HepG2 (cell line): ENCODE data around the gene SERPINA3. TPM values are rescaled to one million over a fixed set of nuclear protein-coding genes. Genes with fewer than 3 reads are reported as not detected.

Source experiments
- BORCS8-MEF2B ChIP-seq: sonication (generic); formaldehyde crosslinking; IDR thresholded peaks from 2 replicates; pipeline ENCODE4 v1.8.0; 2022; ENCODE audit warnings: mild to moderate bottlenecking, missing genetic modification reagents
- CENPX ChIP-seq: sonication (generic); formaldehyde crosslinking; IDR thresholded peaks from 2 replicates; pipeline ENCODE4 v1.9.0; 2021; ENCODE audit warnings: mild to moderate bottlenecking, missing genetic modification reagents, moderate library complexity
- DPF2 ChIP-seq: sonication (generic); formaldehyde crosslinking; IDR thresholded peaks from 2 replicates; pipeline ENCODE4 v1.4.0; 2020; ENCODE audit warnings: mild to moderate bottlenecking, low read depth, missing genetic modification reagents, borderline replicate concordance
- ELF4 ChIP-seq: sonication (generic); formaldehyde crosslinking; IDR thresholded peaks from 2 replicates; pipeline ENCODE4 v1.5.0; 2020; ENCODE audit warnings: missing genetic modification reagents, mild to moderate bottlenecking, moderate library complexity, borderline replicate concordance
- GATAD1 ChIP-seq: IDR thresholded peaks from 2 replicates; pipeline ENCODE4 v1.6.1; 2016; ENCODE audit warnings: missing genetic modification reagents, missing compliant biosample characterization
- GRHL1 ChIP-seq: sonication (generic); formaldehyde crosslinking; conservative IDR thresholded peaks from 2 replicates; pipeline ENCODE4 v1.8.0; 2022; ENCODE audit warnings: missing genetic modification reagents
- HMG20A ChIP-seq: IDR thresholded peaks from 2 replicates; pipeline ENCODE4 v1.6.1; 2016; ENCODE audit warnings: borderline replicate concordance
- MIXL1 ChIP-seq: IDR thresholded peaks from 2 replicates; pipeline ENCODE4 v1.6.1; 2016
- NFIB ChIP-seq: sonication (generic); formaldehyde crosslinking; IDR thresholded peaks from 2 replicates; pipeline ENCODE4 v1.9.0; 2021; ENCODE audit warnings: missing genetic modification reagents, mild to moderate bottlenecking, borderline replicate concordance
- NFIC ChIP-seq: IDR thresholded peaks from 2 replicates; pipeline ENCODE4 v1.6.1; 2012; ENCODE audit warnings: mild to moderate bottlenecking, low read length, inconsistent platforms
- NONO ChIP-seq, 2 experiments: fragments of 450-650 bp in 1 of 2; sonication (generic) in 1 of 2; formaldehyde crosslinking in 1 of 2; IDR thresholded peaks in 1 of 2; conservative IDR thresholded peaks in 1 of 2; 2 replicates each; pipeline versions ENCODE4 v1.6.1 to v1.8.0; 2017 to 2022; ENCODE audit warnings: mild to moderate bottlenecking in 1 of 2, missing genetic modification reagents in 1 of 2, moderate library complexity in 1 of 2
- SALL1 ChIP-seq: sonication (generic); formaldehyde crosslinking; IDR thresholded peaks from 2 replicates; pipeline ENCODE4 v1.8.0; 2022; ENCODE audit warnings: mild to moderate bottlenecking, missing genetic modification reagents
- SMARCC2 ChIP-seq: fragments of 450-650 bp; IDR thresholded peaks from 2 replicates; pipeline ENCODE4 v1.6.1; 2017; ENCODE audit warnings: antibody characterized with exemption, mild to moderate bottlenecking
- SP5 ChIP-seq: IDR thresholded peaks from 2 replicates; pipeline ENCODE4 v1.6.1; 2016; ENCODE audit warnings: low read depth, borderline replicate concordance
- THYN1 ChIP-seq: sonication (generic); formaldehyde crosslinking; IDR thresholded peaks from 2 replicates; pipeline ENCODE4 v1.8.1; 2023; ENCODE audit warnings: low read depth, mild to moderate bottlenecking, moderate library complexity, missing genetic modification reagents, borderline replicate concordance
- TP53 ChIP-seq: sonication (generic); formaldehyde crosslinking; conservative IDR thresholded peaks from 2 replicates; pipeline ENCODE4 v1.4.0; 2020; ENCODE audit warnings: missing genetic modification reagents
- ZNF160 ChIP-seq: sonication (generic); formaldehyde crosslinking; IDR thresholded peaks from 2 replicates; pipeline ENCODE4 v1.8.0; 2022; ENCODE audit warnings: mild to moderate bottlenecking, inconsistent platforms, missing genetic modification reagents
- ZNF451 ChIP-seq: sonication (generic); formaldehyde crosslinking; IDR thresholded peaks from 2 replicates; pipeline ENCODE4 v1.5.0; 2020; ENCODE audit warnings: mild to moderate bottlenecking, missing genetic modification reagents
- ZNF512 ChIP-seq: sonication (generic); formaldehyde crosslinking; IDR thresholded peaks from 2 replicates; pipeline ENCODE4 v1.4.0; 2020; ENCODE audit warnings: mild to moderate bottlenecking, missing genetic modification reagents
- ZNF772 ChIP-seq: sonication (generic); formaldehyde crosslinking; IDR thresholded peaks from 2 replicates; pipeline ENCODE4 v1.5.0; 2020; ENCODE audit warnings: mild to moderate bottlenecking, missing genetic modification reagents
- ZNF883 ChIP-seq: sonication (generic); formaldehyde crosslinking; IDR thresholded peaks from 2 replicates; pipeline ENCODE4 v1.5.1; 2020; ENCODE audit warnings: mild to moderate bottlenecking, missing genetic modification reagents; ENCODE audit errors: not compliant biosample characterization
- polyA plus RNA-seq, 8 experiments: library from polyadenylated mRNA; depleted of rRNA in 3 of 8; stranded (reverse) in 7 of 8; unstranded in 1 of 8; fragments of >200 nt; fragmentation: Illumina TruSeq in 4 of 8; extraction: Trizol in 4 of 8; gene quantifications; 2 replicates each; pipeline versions ENCODE4 v1.2.1 to v1.2.3, GENCODE V29; 2011 to 2016; ENCODE audit warnings: low read depth in 4 of 8, missing spikeins in 1 of 8, mixed read lengths in 1 of 8; ENCODE audit not compliant: insufficient read depth in 1 of 8
- total RNA-seq, 5 experiments: library from RNA; depleted of rRNA; stranded (reverse); fragments of >200 nt; fragmentation: Illumina TruSeq; extraction: Trizol; gene quantifications; 2 replicates each; pipeline ENCODE4 v1.2.3, GENCODE V29; 2016; ENCODE audit warnings: low read depth in 1 of 5
- TF ChIP-seq, protein P1 (sequence below): sonication (generic); formaldehyde crosslinking; IDR thresholded peaks from 2 replicates; pipeline ENCODE4 v1.4.0; 2020; ENCODE audit warnings: missing genetic modification reagents
- TF ChIP-seq, protein P2 (sequence below): IDR thresholded peaks from 2 replicates; pipeline ENCODE4 v1.6.1; 2018; ENCODE audit warnings: missing genetic modification reagents, mild to moderate bottlenecking, missing compliant biosample characterization
- TF ChIP-seq, protein P3 (sequence below): IDR thresholded peaks from 2 replicates; pipeline ENCODE4 v1.6.1; 2012; ENCODE audit warnings: inconsistent platforms

Gene SERPINA3
- total and polyA plus RNA-seq, 2 of the 13 experiments (the other 11 are each of a cell fraction or from before 2014, with no cell fraction given): 825 to 2,200 TPM

DNA sequence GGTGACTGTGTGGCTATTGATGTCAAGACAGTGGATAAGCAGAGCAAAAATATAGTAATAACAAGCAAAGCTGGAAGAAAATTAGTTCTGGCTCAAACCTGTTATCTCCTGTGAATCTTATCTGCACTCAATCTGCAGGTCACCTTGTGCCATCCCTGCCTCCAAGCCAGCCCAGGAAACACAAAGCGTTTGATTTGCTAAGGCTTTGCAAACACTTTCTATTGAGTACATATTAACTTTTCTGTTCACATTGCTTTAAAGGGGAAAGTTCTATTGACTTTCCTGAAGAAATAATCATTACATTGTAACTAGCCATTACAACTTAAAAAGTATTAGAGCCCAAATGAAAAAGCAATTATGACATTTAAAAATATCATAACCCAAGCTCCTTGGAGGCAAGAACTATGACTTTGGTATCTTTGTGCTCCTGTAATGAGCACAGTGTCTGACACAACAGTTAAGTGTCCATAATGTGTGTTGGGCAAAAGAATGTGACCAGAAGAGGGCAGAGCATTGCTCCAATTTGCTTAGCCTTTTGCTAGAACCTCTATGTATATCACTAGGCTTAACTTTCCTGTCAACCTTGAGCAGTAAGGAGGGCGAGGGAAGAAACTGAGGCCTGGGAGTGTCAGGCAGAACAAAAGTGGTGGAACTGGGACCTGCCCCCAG is 24.7 kb downstream of the SERPINA3 start (continued):
- TF ChIP-seq ZNF512: no peak
- no peak for TF ChIP-seq ELF4 (CRISPR knock-in tag)
- TF ChIP-seq GRHL1 (CRISPR knock-in tag): no peak
- no peak for TF ChIP-seq THYN1 (CRISPR knock-in tag)
- TF ChIP-seq, protein P1, sequence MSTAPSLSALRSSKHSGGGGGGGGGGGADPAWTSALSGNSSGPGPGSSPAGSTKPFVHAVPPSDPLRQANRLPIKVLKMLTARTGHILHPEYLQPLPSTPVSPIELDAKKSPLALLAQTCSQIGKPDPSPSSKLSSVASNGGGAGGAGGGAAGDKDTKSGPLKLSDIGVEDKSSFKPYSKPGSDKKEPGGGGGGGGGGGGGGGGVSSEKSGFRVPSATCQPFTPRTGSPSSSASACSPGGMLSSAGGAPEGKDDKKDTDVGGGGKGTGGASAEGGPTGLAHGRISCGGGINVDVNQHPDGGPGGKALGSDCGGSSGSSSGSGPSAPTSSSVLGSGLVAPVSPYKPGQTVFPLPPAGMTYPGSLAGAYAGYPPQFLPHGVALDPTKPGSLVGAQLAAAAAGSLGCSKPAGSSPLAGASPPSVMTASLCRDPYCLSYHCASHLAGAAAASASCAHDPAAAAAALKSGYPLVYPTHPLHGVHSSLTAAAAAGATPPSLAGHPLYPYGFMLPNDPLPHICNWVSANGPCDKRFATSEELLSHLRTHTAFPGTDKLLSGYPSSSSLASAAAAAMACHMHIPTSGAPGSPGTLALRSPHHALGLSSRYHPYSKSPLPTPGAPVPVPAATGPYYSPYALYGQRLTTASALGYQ (CRISPR knock-in tag): peak; percentile 95
- no peak; the same call in 1 of the 2 replicates for TF ChIP-seq GATAD1 (CRISPR knock-in tag)
- TF ChIP-seq HMG20A (CRISPR knock-in tag): peak; percentile 84; the same call in 1 of the 2 replicates
- no peak for TF ChIP-seq ZNF883 (CRISPR knock-in tag)
- TF ChIP-seq, protein P2, sequence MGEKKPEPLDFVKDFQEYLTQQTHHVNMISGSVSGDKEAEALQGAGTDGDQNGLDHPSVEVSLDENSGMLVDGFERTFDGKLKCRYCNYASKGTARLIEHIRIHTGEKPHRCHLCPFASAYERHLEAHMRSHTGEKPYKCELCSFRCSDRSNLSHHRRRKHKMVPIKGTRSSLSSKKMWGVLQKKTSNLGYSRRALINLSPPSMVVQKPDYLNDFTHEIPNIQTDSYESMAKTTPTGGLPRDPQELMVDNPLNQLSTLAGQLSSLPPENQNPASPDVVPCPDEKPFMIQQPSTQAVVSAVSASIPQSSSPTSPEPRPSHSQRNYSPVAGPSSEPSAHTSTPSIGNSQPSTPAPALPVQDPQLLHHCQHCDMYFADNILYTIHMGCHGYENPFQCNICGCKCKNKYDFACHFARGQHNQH (CRISPR knock-in tag): peak; percentile 82
- no peak for TF ChIP-seq CENPX (CRISPR knock-in tag)
- TF ChIP-seq SMARCC2: no peak
- TF ChIP-seq MIXL1 (CRISPR knock-in tag): peak; percentile 92
- no peak for TF ChIP-seq NONO (IDR thresholded peaks at IDR 0.05)
- no peak for TF ChIP-seq NONO (CRISPR knock-in tag; conservative IDR thresholded peaks at IDR 0.05)
- TF ChIP-seq NFIB: no peak
- TF ChIP-seq NFIC: peak; percentile 85
- 0 out of 2 replicates have a peak, but pooled peaks have one; percentile 36 for TF ChIP-seq TP53
- peak; percentile 34; the same call in 1 of the 2 replicates for TF ChIP-seq ZNF772
- no peak for TF ChIP-seq ZNF160 (CRISPR knock-in tag)
- TF ChIP-seq SP5 (CRISPR knock-in tag): peak; percentile 100
- peak; percentile 55; the same call in 1 of the 2 replicates for TF ChIP-seq SALL1 (CRISPR knock-in tag)
- TF ChIP-seq, protein P3, sequence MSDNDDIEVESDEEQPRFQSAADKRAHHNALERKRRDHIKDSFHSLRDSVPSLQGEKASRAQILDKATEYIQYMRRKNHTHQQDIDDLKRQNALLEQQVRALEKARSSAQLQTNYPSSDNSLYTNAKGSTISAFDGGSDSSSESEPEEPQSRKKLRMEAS: peak; percentile 46; the same call in 1 of the 2 replicates
- TF ChIP-seq DPF2 (CRISPR knock-in tag): peak; percentile 91
- no peak for TF ChIP-seq ZNF451 (CRISPR knock-in tag)
- no peak for TF ChIP-seq BORCS8-MEF2B (CRISPR knock-in tag)
